CD1c-positive myeloid dendritic cell (primary cell): Measurements from ENCODE around the gene SUFU.
"Not testable (repeated sequence)": the region's sequence is repeated elsewhere in the genome, so short reads cannot be mapped to it uniquely, and the experiment has no call there.

ENCODE experiments used
- DNase-seq: peaks from one replicate; pipeline ENCODE4 v3.0.0-alpha.2; 2016; ENCODE audit errors: extremely low spot score

SUFU gene

DNA sequence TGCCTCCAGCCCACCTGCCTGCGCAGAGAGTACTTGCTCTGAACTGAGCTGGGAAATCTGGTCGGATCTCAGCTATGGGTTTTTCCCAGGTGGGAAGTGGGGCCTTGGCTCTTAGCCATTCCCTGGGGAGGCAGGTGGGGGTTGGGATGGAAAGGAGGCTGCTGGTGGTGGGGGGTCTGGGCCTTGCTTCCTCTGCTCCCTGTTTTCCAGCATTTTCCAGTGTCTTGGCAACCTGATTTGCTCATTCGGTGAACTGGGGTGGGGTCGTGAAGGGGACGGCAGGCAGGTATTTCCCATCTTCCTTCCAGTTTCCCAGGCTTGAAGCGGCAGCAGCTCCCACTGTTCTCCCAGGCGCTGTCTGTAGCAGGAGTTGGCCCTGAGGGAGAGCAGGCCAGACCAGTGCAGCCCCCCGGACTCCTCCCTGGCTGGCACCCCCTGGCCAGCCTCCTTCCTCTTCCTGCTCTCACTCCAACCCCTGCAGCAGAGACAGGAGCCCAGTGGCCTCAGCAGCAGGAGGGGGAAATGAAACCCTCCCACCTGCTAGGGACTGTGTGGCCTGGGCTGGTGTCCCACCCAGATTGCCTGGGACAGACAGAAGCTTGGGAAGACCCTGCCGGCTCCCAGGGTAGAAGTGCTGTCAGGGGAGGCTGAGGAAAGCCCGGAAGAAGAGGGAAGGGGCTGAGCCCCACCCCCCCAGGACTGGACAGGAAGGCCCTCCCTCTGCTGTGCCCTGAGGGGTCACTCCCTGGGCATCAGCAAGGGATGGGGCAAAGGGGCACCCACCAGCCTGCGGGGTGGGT lies 147.1 kb downstream of the SUFU start:
- peak; percentile 77 for DNase-seq

DNA sequence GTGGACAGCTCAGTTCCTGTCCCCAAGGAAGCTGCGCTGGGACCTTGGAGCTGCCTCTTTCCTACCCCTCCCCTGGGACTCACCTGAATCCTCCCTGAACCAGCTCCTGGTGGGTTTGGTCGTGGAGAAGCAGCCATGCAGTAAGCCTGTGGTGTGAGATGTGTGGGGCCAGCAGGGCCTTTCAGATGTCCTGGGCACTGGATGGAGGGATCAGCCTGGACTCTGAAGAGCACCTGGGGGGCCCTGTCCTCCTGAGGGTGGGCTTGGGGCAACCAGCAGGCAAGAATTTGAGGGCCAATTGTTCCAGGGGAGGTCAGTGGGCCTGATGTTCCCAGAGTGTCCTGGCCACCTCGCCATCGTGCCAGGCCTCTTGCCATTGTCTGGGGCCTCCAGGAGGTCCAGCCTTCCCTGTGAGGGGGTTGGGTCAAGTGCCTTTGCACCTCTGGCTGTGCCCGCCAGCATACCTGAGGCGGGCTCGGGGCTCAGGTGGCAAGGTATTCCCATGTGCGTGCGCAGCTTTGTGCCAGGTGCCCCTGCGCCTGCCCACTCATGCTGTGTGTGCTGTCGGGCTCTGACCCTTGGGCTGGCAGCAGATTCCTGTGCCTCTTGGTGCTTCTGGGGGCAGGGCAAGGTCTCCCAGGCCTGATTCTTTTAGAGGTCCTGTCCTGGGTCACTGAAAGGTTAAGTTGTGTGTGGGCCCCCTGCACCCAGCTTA lies 147.8 kb downstream of the SUFU start:
- no peak for DNase-seq

DNA sequence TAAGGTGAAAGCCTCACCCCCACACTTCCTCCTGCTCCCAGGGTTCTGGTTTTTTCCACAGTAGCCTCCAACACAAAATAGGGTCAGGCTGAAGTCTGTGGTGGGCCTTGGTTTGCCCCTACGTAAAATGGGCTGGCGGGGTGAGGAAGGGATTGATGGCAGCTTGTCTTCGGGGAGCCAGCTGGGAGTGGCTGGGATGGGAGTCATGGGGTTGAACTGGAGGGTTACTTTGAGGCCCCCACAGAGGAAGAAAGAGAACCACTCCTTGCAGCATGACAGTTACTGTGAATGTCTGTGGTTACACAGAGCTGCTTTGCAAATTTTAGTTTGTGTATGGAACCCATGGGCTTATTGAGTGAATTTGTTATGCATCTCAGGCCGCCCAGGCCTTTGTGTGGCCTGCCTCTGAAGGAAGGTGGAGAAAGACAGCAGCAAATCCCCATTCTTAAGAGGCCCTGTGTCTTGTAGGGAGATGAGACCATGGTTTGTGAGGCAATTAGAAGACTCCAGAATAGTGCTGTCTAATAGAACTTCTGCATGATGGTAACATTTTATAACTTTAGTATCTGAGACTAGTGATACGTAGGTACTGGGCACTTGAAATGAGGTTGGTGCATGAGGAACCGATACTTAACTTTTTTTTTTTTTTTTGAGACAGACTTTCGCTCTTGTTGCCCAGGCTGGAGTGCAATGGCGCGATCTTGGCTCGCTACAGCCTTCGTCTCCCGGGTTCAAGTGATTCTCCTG lies 148.6 kb downstream of the SUFU start:
- peak; percentile 66 for DNase-seq

DNA sequence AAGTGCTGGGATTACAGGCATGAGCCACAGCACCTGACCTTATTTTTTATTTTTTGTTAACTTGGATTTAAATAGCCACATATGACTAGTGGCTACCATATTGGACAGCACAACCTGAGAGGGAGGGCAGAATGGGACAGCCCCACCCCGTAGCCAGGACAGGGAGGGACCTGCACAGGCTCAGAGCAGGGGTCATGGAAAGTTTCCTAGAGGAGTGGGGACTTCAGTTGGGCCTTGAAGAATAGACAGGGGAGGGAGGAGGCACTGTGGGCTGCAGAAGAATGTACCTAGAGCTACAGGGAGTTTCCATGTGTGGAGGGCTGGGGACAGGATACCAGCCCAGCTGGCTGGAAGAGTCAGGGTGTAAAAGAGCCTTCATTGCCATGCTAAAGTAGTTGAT lies 149.3 kb downstream of the SUFU start:
- no peak for DNase-seq

DNA sequence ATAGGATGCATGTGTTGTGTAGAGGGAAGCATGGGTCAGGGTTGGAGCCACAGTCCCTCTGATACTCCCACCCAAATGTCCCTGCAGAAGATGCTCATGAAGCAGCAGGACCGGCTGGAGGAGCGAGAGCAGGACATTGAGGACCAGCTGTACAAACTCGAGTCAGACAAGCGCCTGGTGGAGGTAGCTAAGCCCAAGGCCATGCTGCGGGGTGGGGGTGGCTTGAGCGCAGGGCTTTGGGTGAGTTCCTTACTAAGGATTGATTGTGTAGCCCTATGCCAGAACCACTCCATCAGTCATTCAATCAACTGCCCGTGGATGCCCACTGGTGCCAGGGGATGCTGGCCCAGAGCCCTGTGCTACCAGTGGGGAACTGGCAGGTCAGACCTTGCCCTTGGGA lies 150.8 kb downstream of the SUFU start:
- no peak for DNase-seq

DNA sequence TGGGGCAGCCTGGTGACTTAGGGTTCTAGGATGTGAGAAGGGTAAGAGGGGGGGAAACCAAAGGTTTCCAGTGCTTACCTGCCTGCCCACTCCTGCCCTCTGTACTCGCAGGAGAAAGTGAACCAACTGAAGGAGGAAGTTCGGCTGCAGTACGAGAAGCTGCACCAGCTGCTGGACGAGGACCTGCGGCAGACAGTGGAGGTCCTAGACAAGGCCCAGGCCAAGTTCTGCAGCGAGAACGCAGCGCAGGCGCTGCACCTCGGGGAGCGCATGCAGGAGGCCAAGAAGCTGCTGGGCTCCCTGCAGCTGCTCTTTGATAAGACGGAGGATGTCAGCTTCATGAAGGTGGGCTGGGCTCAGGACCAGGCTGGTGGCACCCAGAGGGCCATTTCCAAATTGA lies 151.2 kb downstream of the SUFU start:
- DNase-seq = no peak

DNA sequence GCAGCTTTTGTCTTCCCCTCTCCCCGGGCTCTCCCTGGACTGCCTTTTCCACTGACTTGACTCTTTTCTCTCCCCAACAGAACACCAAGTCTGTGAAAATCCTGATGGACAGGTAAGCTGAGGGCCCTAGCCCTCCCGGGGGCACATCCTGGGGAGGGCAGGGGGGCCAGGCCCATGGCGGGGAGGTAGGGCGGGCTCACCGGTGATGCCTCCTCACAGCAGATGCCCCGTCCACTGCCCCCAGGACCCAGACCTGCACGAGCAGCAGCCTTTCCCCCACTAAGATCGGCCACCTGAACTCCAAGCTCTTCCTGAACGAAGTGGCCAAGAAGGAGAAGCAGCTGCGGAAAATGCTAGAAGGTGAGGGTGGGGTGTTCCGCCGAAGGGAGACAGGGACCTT lies 152.3 kb downstream of the SUFU start:
- DNase-seq = no peak

DNA sequence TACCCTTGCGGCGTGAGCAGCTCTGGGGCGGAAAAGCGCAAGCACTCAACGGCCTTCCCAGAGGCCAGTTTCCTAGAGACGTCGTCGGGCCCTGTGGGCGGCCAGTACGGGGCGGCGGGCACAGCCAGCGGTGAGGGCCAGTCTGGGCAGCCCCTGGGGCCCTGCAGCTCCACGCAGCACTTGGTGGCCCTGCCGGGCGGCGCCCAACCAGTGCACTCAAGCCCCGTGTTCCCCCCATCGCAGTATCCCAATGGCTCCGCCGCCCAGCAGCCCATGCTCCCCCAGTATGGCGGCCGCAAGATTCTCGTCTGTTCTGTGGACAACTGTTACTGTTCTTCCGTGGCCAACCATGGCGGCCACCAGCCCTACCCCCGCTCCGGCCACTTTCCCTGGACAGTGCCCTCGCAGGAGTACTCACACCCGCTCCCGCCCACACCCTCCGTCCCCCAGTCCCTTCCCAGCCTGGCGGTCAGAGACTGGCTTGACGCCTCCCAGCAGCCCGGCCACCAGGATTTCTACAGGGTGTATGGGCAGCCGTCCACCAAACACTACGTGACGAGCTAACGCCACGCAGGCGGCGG lies 153.1 kb downstream of the SUFU start:
- DNase-seq = no peak

DNA sequence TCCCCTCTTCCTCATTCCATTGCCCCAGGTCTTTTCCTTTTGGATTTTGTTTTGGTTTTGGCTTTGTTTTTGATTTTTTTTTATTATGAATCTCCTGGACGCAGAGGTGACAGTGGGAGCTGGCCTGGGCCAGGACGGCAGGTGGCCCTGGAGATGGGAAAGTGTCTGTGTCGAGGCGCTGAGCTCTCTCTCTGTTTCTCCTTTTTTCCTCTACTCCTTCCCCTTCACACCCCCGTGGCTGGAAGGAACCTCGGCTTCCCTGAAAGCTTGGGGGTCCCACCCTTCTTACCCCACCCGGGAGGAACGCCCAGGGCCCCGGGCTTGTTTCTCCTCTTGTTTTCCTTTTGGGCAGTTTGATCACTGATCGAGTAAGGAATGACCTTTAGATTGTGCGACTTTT lies 153.7 kb downstream of the SUFU start:
- no peak for DNase-seq

DNA sequence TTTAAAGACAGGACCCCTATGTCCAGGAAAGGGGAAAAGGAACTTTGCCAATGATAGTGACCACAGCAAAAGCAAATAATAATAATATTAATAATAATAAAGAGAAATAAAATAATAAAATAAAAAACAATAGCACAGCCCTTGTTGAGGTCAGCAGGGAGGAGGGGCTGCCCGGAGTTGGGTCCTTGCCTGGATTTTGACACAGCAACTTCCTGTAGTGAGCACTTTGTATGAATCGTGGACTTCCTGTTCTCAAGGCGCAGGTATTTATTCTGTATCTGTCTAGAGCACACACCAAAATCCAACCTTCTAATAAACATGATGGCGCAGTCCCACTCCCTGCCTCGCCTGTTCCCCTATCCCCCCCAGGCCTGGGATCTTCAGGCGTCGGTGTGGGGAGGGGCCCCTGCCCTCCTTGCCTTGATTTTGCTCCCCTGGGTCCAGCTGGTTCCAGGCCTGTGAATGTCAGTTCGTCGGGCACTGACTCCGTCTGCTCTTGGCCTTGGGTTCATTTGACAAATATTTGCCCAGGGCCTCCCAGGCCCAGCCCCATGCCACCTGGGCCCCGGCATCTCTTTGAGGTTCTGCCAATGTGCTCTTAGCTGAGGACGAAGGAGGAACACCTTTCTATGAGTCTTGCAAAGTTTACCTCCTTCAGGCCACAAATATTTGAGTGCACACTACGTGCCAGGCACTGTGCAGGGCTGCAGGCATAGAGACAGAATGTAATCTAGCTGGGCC lies 154.4 kb downstream of the SUFU start:
- no peak for DNase-seq

DNA sequence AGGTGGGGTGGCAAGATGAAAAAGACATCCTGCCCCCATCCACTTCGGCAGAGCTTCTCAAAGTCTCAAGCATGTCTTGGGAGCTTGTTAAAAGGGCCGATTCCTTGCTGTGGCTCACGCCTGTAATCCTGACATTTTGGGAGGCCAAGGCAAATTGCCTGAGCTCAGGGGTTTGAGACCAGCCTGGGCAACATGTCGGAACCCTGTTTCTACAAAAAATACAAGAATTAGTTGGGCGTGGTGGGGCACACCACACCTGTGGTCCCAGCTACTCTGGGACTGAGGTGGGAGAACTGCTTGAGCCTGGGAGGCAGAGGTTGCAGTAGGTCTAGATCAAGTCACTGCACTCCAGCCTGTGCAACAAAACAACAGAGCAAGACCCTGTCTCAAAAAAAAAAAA lies 155.0 kb downstream of the SUFU start:
- no peak for DNase-seq

DNA sequence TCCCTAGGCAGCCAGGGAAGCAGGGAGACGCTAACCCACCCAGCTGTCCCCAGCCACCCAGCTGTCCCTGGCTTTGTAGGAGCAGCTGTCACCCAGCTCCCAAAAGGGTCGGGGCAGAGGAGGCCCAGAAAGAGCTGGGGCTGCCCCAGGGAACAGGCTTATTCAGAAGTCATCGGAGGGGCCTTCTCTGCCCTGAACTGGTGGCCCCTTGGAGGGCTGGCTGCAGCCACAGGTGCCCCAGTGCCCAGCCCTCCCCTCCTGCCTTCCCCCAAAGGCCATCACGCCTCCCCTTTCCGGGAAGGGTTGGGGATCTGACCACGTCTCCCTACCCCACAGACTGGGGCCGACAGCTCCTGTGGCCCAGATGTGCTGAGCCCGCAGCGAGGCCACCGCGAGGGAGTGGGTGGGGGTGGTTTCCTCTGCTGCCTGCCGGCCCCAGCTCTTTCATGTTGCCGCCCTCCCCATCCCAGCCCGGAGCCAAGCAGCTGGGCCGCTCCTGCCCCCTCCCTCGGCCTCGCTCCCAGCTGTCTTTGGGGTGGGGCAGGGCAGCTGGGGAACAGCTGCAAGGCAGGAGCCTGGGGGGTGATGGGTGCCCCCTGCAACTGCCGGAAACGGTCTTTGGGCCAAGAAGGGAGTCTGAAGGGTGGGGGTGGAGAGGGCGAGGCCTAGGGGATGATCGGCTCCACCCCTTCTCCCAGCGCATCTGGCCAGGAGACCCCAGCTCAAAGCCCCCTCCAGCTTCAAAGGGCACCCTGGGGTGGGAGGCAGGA lies 157.3 kb downstream of the SUFU start:
- DNase-seq = peak; percentile 71

DNA sequence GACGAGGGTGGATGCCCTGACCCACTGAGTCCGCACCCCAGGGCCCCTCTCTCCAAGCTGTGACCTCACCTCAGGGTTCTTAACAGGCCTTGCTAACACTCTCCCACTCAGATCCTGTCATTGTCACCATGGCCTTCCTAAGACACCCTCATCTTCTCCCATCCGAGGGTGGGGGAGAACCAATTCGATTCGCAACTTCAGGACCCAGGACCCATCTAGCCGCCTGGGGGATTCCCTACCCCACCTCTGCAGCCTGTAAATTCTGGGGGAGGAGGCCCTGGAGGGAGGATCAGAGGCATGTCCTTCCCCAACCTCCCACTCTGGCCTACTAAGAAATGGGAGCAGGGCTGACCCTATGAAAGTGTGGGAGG lies 157.9 kb downstream of the SUFU start:
- DNase-seq = no peak

DNA sequence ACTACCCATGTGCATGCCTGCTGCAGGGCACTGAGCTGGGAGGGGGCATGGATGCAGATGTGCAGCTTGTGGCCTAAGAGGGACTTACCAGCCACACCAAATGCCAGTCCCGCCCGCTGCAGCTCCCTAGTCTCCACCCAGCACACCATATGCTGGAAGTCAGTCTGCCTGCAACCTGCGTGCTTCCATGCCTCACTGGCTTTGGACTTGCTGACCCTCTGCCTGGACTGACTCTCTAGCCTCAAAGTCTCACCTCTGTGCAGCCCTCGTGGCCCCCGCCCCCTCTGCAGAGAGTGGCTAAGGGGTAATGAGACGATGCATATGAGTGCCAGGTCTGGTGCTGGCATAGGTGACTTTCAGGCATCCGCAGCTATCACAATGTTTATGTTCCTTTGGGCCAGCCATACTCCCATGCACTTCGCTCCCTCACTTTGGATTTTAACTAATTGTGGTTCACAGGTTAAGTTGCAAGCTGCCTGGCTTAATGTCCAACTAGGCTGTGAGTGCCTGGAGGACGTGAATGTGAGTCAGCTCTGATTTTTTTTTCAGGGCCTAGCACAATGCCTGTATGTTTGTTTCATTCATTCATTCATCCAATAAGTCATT lies 162.2 kb downstream of the SUFU start:
- DNase-seq = no peak

DNA sequence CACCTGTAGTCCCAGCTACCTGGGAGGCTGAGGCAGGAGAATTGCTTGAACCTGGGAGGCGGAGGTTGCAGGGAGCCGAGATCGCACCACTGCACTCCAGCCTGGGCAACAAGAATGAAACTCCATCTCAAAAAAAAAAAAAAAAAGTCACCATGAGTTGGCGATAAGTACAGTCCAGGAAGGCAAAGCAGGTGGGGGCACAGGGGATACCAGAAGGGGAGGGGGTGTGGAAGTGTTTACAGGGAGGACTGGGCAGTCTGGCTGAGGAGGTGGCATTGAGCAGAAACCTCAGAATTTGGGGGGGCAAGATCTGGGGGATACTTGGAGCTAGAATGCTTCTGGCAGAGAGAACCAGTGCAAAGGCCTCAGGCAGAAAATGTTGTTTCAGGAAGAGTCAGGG lies 163.6 kb downstream of the SUFU start:
- DNase-seq = not testable (repeated sequence)

DNA sequence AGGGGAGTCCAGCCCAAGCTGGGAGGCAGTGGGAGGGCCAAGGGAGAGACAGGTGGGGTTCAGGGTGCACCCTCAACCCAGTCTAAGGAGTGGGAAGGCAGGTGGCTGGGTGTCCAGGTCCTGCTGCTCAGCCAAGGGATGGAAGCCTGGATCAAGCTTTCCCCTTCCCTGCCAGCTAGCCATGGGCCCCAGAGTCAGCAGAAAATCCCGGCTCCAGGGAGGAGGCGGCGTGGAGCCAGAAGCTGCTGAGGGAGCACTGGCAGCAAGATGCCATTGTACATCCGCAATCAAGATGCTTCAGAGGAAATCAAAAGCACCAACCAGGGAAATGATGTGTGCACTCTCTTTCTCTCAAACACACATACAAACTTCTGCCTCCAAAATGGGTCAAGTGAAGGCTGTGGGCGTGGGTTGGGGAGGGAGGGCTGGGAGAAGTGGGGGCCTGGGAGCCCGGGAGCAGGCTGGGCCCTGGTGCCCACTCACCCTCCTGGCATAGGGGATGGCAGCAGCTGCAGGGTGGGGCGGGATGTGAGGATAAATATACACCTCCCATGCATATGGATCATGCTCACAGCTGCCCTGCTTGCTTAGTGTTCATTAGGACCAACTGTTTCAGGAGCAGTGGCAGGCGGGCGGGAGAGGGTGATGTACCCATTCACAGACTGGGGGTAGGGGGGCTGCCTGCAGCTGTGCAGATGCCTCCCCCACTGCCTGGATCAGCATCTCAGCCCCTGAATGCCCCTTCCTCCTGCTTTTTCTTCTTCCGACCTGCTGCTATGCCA lies 164.7 kb downstream of the SUFU start:
- DNase-seq = no peak

DNA sequence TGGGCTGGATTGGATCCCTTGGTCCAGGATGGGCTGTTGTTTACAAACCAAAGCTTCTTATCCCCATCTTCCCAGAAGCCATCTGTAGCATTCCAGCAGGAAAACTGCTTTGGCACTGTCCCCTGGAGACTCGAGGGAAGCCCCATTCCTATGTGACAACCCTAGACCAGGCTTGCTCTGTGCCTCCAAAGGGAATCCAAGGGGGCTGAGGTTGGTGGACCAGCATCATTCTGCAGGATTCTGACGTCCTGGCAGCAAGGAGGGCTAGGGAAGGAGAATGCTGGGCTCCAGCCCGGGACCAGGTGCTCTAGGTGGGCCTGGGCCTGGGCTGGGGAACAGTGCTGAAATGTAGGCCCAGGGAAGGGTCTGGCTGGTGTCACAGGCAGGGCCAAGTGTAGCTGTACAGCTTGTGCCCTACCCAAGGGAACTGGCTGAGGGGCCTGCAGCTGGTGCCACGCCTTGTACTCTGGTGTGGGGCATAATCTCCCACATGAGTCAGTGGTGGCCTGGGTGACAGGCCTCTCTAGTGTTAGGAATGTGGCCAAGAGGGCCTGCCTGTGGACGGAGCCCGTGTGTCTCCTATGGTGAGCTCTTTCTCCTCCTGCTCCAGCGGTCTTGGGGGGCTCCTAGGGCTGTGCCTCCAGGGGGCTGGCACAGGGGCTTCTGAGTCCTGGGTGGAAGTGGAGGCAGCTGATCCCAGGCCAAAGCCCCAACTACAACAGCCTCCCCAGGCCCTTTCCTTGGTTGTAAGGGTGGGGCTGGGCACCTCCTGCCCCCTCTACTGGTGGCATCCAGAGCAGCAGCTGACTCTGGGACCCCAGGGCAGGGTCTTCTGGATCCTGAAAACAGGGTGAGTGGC lies 165.7 kb downstream of the SUFU start:
- no peak for DNase-seq

DNA sequence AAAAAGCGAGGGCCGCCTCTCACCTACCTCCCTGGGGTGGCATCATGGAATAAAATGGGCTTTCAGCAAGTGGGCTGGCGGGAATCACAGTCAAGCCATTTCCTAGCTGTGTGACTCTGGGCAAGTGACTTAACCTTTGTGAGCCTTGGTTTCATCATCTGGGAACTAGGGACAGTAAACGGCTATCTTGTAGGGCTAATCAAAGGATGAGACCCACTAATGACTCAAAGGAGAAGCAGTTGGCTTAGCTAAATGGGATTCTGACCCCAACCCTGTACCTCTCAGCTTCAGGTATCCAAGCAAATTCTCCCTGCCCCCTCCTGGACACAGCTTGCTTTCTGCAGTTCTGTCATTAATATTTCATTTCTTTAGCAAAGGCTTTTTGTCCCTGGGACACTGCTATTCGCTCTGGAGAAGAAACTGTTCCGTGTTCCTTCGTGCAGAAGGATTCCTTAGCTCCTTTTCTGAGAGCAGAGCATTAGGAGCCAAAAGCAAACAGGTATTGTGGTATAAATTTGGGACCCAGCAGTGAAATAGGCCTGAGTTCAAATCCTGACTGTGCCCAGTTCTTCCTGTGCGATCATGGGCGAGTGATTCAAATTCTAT lies 166.4 kb downstream of the SUFU start:
- DNase-seq = no peak
